ENCODE results near the gene CDC45. TPM values are rescaled to one million over a fixed set of nuclear protein-coding genes. Genes with fewer than 3 reads are reported as not detected.

Gene CDC45
- total RNA-seq, 1 experiment from 2014 or later, result 29.1 TPM

- intact Hi-C loops (cut with micrococcal nuclease; ENCODE audit: unreplicated experiment), result no loop called here
- no peaks in the 10 kb centered on the region for H3K27me3 ChIP-seq (ENCODE audit: insufficient read depth, low read depth)
- no peaks in the 10 kb centered on the region for H3K36me3 ChIP-seq (ENCODE audit: low read depth)
- TF ChIP-seq EZH2 (IDR thresholded peaks at IDR 0.05; ENCODE audit: low read depth), result no peak
- H3K4me3 ChIP-seq, result no peak overlapping the region
- no peaks in the 10 kb centered on the region for H3K79me2 ChIP-seq (ENCODE audit: low read depth)
- no peaks in the 10 kb centered on the region for H4K20me1 ChIP-seq (ENCODE audit: insufficient read depth)
- H3K9me3 ChIP-seq (ENCODE audit: insufficient read depth, low read depth), result no peaks in the 10 kb centered on the region
- H2AFZ ChIP-seq, result no peak overlapping the region
- ChIA-PET CTCF (interaction anchor here (0.6 kb wide), 1 partner anchor 425 kb away, joined by 6 read pairs; no protein-coding TSS in a partner anchor), POLR2A (ENCODE audit: unreplicated experiment) (no interaction called here)
- no TSS peak for BruUV-seq (replicated peaks)
- no peaks in the 10 kb centered on the region for H3F3A ChIP-seq (ENCODE audit: insufficient read depth, low read depth)
- H3K4me1 ChIP-seq (replicated peaks; ENCODE audit: insufficient read depth), result no peaks in the 10 kb centered on the region
- DNase-seq, result no peak
- H3K4me2 ChIP-seq, result no peak overlapping the region
- H3K9me2 ChIP-seq (ENCODE audit: insufficient read depth), result no peaks in the 10 kb centered on the region
- H3K27ac ChIP-seq, result no peak overlapping the region
Measured at GRCh38 chr22:19503367-19503766, 23.6 kb downstream of the CDC45 start.

DNA sequence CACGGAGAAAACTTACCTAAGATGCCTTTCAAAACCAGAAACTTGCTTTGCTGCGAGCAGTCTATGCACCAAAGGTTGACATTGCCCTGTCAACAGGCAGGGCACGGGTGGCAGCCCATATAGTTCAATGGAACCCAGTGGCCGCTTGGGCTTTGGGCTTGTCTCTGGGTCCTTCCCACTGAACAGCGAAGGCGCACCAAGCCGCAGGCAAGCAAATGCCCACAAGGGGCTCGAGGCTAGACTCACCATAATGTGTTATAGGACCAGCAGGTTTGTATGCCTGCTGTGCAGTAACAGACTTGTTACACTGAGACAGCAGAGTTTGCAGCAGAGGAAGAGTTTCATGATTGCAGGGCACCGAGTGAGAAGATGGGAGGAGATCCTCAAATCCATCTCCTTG is 24.1 kb downstream of the CDC45 start:
- intact Hi-C loops (cut with micrococcal nuclease; ENCODE audit: unreplicated experiment), result no loop called here
- no TSS peak for BruUV-seq (replicated peaks)
- H3K4me1 ChIP-seq (replicated peaks; ENCODE audit: insufficient read depth), result no peaks in the 10 kb centered on the region

GRCh38 chr22:19504900-19505734 is 25.4 kb downstream of the CDC45 start:
- H3K4me3 ChIP-seq, result no peak overlapping the region
- DNase-seq, result no peak
- no peaks in the 10 kb centered on the region for H4K20me1 ChIP-seq (ENCODE audit: insufficient read depth)
- H3K36me3 ChIP-seq (ENCODE audit: low read depth), result no peaks in the 10 kb centered on the region
- H3K4me2 ChIP-seq, result no peak overlapping the region
- BruUV-seq (replicated peaks), result no TSS peak
- H3K4me1 ChIP-seq (replicated peaks; ENCODE audit: insufficient read depth), result no peaks in the 10 kb centered on the region
- no peak for TF ChIP-seq EZH2 (IDR thresholded peaks at IDR 0.05; ENCODE audit: low read depth)
- TF ChIP-seq, protein P1, sequence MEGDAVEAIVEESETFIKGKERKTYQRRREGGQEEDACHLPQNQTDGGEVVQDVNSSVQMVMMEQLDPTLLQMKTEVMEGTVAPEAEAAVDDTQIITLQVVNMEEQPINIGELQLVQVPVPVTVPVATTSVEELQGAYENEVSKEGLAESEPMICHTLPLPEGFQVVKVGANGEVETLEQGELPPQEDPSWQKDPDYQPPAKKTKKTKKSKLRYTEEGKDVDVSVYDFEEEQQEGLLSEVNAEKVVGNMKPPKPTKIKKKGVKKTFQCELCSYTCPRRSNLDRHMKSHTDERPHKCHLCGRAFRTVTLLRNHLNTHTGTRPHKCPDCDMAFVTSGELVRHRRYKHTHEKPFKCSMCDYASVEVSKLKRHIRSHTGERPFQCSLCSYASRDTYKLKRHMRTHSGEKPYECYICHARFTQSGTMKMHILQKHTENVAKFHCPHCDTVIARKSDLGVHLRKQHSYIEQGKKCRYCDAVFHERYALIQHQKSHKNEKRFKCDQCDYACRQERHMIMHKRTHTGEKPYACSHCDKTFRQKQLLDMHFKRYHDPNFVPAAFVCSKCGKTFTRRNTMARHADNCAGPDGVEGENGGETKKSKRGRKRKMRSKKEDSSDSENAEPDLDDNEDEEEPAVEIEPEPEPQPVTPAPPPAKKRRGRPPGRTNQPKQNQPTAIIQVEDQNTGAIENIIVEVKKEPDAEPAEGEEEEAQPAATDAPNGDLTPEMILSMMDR (conservative IDR thresholded peaks at IDR 0.05), result no peak
- no peak overlapping the region for H3K27ac ChIP-seq
- H3F3A ChIP-seq (ENCODE audit: insufficient read depth, low read depth), result no peaks in the 10 kb centered on the region
- H3K9me2 ChIP-seq (ENCODE audit: insufficient read depth), result no peaks in the 10 kb centered on the region
- POLR2A ChIA-PET (ENCODE audit: unreplicated experiment), result no interaction called here
- H2AFZ ChIP-seq, result no peak overlapping the region
- CTCF ChIA-PET, result no interaction called here
- no peaks in the 10 kb centered on the region for H3K79me2 ChIP-seq (ENCODE audit: low read depth)
- intact Hi-C loops (cut with micrococcal nuclease; ENCODE audit: unreplicated experiment), result no loop called here
- no peaks in the 10 kb centered on the region for H3K9me3 ChIP-seq (ENCODE audit: insufficient read depth, low read depth)
- H3K27me3 ChIP-seq (ENCODE audit: insufficient read depth, low read depth), result no peaks in the 10 kb centered on the region

More for the DNA sequence above, 24.1 kb downstream of the CDC45 start:
- Histone ChIP-seq H3K36me3 (ENCODE audit: low read depth) (no peaks in the 10 kb centered on the region), H2AFZ (no peak overlapping the region), H3K9me2 (ENCODE audit: insufficient read depth) (no peaks in the 10 kb centered on the region), H3F3A (ENCODE audit: insufficient read depth, low read depth) (no peaks in the 10 kb centered on the region), H3K4me2 (no peak overlapping the region), H3K9me3 (ENCODE audit: insufficient read depth, low read depth) (no peaks in the 10 kb centered on the region), H3K27me3 (ENCODE audit: insufficient read depth, low read depth) (no peaks in the 10 kb centered on the region), H3K79me2 (ENCODE audit: low read depth) (no peaks in the 10 kb centered on the region), H4K20me1 (ENCODE audit: insufficient read depth) (no peaks in the 10 kb centered on the region), H3K4me3 (no peak overlapping the region), H3K27ac (no peak overlapping the region)
- CTCF ChIA-PET, result interaction anchor here (0.6 kb wide), 1 partner anchor 425 kb away, joined by 6 read pairs; no protein-coding TSS in a partner anchor
- DNase-seq, result no peak
- TF ChIP-seq, protein P1 (conservative IDR thresholded peaks at IDR 0.05), result no peak
- TF ChIP-seq EZH2 (IDR thresholded peaks at IDR 0.05; ENCODE audit: low read depth), result no peak
- POLR2A ChIA-PET (ENCODE audit: unreplicated experiment), result no interaction called here
